Suppressor macrophage treated with lipopolysaccharide for 1 hour (primary cell): ENCODE measurements around the gene TRIM63.
A peak's percentile ranks its signal among the peaks of the same experiment; 100 is the strongest.

ENCODE experiments used
- DNase-seq, 3 donors: peaks; one replicate each; pipeline ENCODE4 v3.0.0-alpha.2; 2020 to 2022

The TRIM63 gene

GRCh38 chr1:26032656-26033357 lies 34.6 kb downstream of the TRIM63 start:
- DNase-seq, result peak; percentile 46 to 69 (median 58)

GRCh38 chr1:26031611-26032220 lies 35.7 kb downstream of the TRIM63 start:
- no peak for DNase-seq

GRCh38 chr1:26031196-26031595 lies 36.2 kb downstream of the TRIM63 start:
- DNase-seq, result no peak

- DNase-seq, result peak in 1 of 3 donors; percentile 30
Observed at GRCh38 chr1:26029864-26030481, 37.5 kb downstream of the TRIM63 start.

- no peak for DNase-seq
Observed at GRCh38 chr1:26029054-26029863, 38.2 kb downstream of the TRIM63 start.

- DNase-seq, result no peak
Observed at GRCh38 chr1:26028490-26028980, 38.9 kb downstream of the TRIM63 start.

GRCh38 chr1:26027716-26028489 lies 39.5 kb downstream of the TRIM63 start:
- peak; percentile 76 to 82 (median 79) for DNase-seq

GRCh38 chr1:26025517-26025916 lies 41.9 kb downstream of the TRIM63 start:
- no peak for DNase-seq

- DNase-seq, result no peak
Observed at GRCh38 chr1:26025060-26025459, 42.4 kb downstream of the TRIM63 start.

- no peak for DNase-seq
Observed at GRCh38 chr1:26023826-26024225, 43.6 kb downstream of the TRIM63 start.

GRCh38 chr1:26023009-26023408 lies 44.4 kb downstream of the TRIM63 start:
- DNase-seq, result no peak

GRCh38 chr1:26022404-26022779 lies 45.0 kb downstream of the TRIM63 start:
- peak in 1 of 3 donors; percentile 32 for DNase-seq

GRCh38 chr1:26021647-26022403 lies 45.6 kb downstream of the TRIM63 start, which contains the start of gene EXTL1:
Gene EXTL1 (plus strand): TSS chr1:26021775. CDS start chr1:26022647, 872 bp downstream.
- DNase-seq, result no peak

GRCh38 chr1:26020941-26021646 lies 46.3 kb downstream of the TRIM63 start:
- DNase-seq, result peak in 2 of 3 donors; percentile 28 to 34

GRCh38 chr1:26020330-26020768 lies 47.1 kb downstream of the TRIM63 start:
- peak in 1 of 3 donors; percentile 38 for DNase-seq

- no peak for DNase-seq
Observed at GRCh38 chr1:26019641-26020315, 47.7 kb downstream of the TRIM63 start.

- no peak for DNase-seq
Observed at GRCh38 chr1:26017606-26018005, 49.8 kb downstream of the TRIM63 start.

GRCh38 chr1:26016953-26017545 lies 50.4 kb downstream of the TRIM63 start:
- peak in 2 of 3 donors; percentile 30 to 48 for DNase-seq

GRCh38 chr1:26016258-26016952 lies 51.0 kb downstream of the TRIM63 start:
- DNase-seq, result peak in 2 of 3 donors; percentile 44 to 57
